Activated naive CD4-positive, alpha-beta T cell treated with anti-CD3 and anti-CD28 coated beads, Interleukin-2, amount 10 ng/mL, durations not matched to agents 7 days and 5 days (primary cell): Measurements from ENCODE around the gene LHX5.

Experiments used
- CTCF ChIA-PET: fragments of 350-600 bp; sonication (Branson Sonifier 250); formaldehyde crosslinking; loops from one replicate; lab custom pipeline; 2021; ENCODE audit warnings: antibody characterized with exemption; lab: Charles Lee
- DNase-seq: peaks from one replicate; pipeline ENCODE4 v3.0.0-alpha.2; 2020
- H3K27ac Mint-ChIP-seq: one replicate; pipeline ENCODE4 v1.8.0; 2021; ENCODE audit warnings: mild to moderate bottlenecking, moderate library complexity, mixed read lengths
- H3K27me3 Mint-ChIP-seq: one replicate; pipeline ENCODE4 v1.8.0; 2021; ENCODE audit warnings: mild to moderate bottlenecking, mixed read lengths
- H3K36me3 Mint-ChIP-seq: one replicate; pipeline ENCODE4 v1.8.0; 2021; ENCODE audit warnings: mixed read lengths
- H3K4me1 Mint-ChIP-seq: one replicate; pipeline ENCODE4 v1.8.0; 2021; ENCODE audit warnings: mixed read lengths
- H3K4me3 Mint-ChIP-seq: one replicate; pipeline ENCODE4 v1.8.0; 2021; ENCODE audit warnings: mild to moderate bottlenecking, moderate library complexity, mixed read lengths
- H3K9me3 Mint-ChIP-seq: one replicate; pipeline ENCODE4 v1.8.0; 2021; ENCODE audit warnings: mixed read lengths

LHX5 gene

GRCh38 chr12:113449299-113449698 is 22.4 kb downstream of the LHX5 start:
- Mint-ChIP-seq H3K27ac (no peak overlapping the region), H3K4me1 (no peaks in the 10 kb centered on the region), H3K27me3 (peaks cover 34% of the 10 kb centered on the region), H3K36me3 (no peaks in the 10 kb centered on the region), H3K4me3 (no peak overlapping the region), H3K9me3 (no peaks in the 10 kb centered on the region)
- CTCF ChIA-PET: no interaction called here
- DNase-seq: no peak

- H3K4me3 Mint-ChIP-seq: no peak overlapping the region
- no peaks in the 10 kb centered on the region for H3K36me3 Mint-ChIP-seq
- DNase-seq: no peak
- H3K9me3 Mint-ChIP-seq: no peaks in the 10 kb centered on the region
- CTCF ChIA-PET: no interaction called here
- no peaks in the 10 kb centered on the region for H3K4me1 Mint-ChIP-seq
- H3K27me3 Mint-ChIP-seq: peaks cover 38% of the 10 kb centered on the region
- no peak overlapping the region for H3K27ac Mint-ChIP-seq
Measured at GRCh38 chr12:113448873-113449272, 22.8 kb downstream of the LHX5 start.

- no peaks in the 10 kb centered on the region for H3K4me1 Mint-ChIP-seq
- H3K36me3 Mint-ChIP-seq: no peaks in the 10 kb centered on the region
- DNase-seq: no peak
- no peak overlapping the region for H3K4me3 Mint-ChIP-seq
- peaks cover 30% of the 10 kb centered on the region for H3K27me3 Mint-ChIP-seq
- no peaks in the 10 kb centered on the region for H3K9me3 Mint-ChIP-seq
- no peak overlapping the region for H3K27ac Mint-ChIP-seq
- CTCF ChIA-PET: interaction anchor here (1.6 kb wide), 1 partner anchor 20 kb away, joined by 5 read pairs; no protein-coding TSS in a partner anchor
Measured at GRCh38 chr12:113445544-113446171, 26.0 kb downstream of the LHX5 start.

- H3K36me3 Mint-ChIP-seq: no peaks in the 10 kb centered on the region
- H3K4me1 Mint-ChIP-seq: no peaks in the 10 kb centered on the region
- CTCF ChIA-PET: interaction anchor here (0.7 kb wide), 1 partner anchor 18 kb away, joined by 3 read pairs; no protein-coding TSS in a partner anchor
- H3K9me3 Mint-ChIP-seq: no peaks in the 10 kb centered on the region
- H3K27ac Mint-ChIP-seq: no peak overlapping the region
- H3K27me3 Mint-ChIP-seq: peaks cover 22% of the 10 kb centered on the region
- no peak overlapping the region for H3K4me3 Mint-ChIP-seq
- DNase-seq: no peak
Measured at GRCh38 chr12:113443030-113443539, 28.6 kb downstream of the LHX5 start.

- Mint-ChIP-seq H3K4me3 (no peak overlapping the region), H3K27ac (no peak overlapping the region), H3K4me1 (no peaks in the 10 kb centered on the region), H3K27me3 (peaks cover 13% of the 10 kb centered on the region), H3K9me3 (no peaks in the 10 kb centered on the region), H3K36me3 (no peaks in the 10 kb centered on the region)
- CTCF ChIA-PET: interaction anchor here (1.0 to 1.2 kb wide), 2 partner anchors 21 to 129 kb away, joined by 3 to 4 read pairs; no protein-coding TSS in a partner anchor
- DNase-seq: no peak
Measured at GRCh38 chr12:113440947-113441782, 30.5 kb downstream of the LHX5 start.

GRCh38 chr12:113440336-113440735 is 31.3 kb downstream of the LHX5 start:
- Mint-ChIP-seq H3K9me3 (no peaks in the 10 kb centered on the region), H3K4me3 (no peak overlapping the region), H3K27ac (no peak overlapping the region), H3K27me3 (peaks cover 10% of the 10 kb centered on the region), H3K36me3 (no peaks in the 10 kb centered on the region), H3K4me1 (no peaks in the 10 kb centered on the region)
- CTCF ChIA-PET: interaction anchor here (0.6 to 1.2 kb wide), 3 partner anchors 21 to 129 kb away, joined by 3 to 4 read pairs (median 3); no protein-coding TSS in a partner anchor
- DNase-seq: no peak

GRCh38 chr12:113439606-113440030 is 32.1 kb downstream of the LHX5 start:
- DNase-seq: no peak
- CTCF ChIA-PET: interaction anchor here (0.6 to 1.2 kb wide), 2 partner anchors 64 to 128 kb away, joined by 3 to 4 read pairs; no protein-coding TSS in a partner anchor

GRCh38 chr12:113439301-113439597 is 32.4 kb downstream of the LHX5 start:
- no peak overlapping the region for H3K27ac Mint-ChIP-seq
- H3K4me1 Mint-ChIP-seq: no peaks in the 10 kb centered on the region
- CTCF ChIA-PET: no interaction called here
- no peak for DNase-seq
- no peaks in the 10 kb centered on the region for H3K9me3 Mint-ChIP-seq
- H3K27me3 Mint-ChIP-seq: peaks cover 8% of the 10 kb centered on the region
- H3K36me3 Mint-ChIP-seq: no peaks in the 10 kb centered on the region
- no peak overlapping the region for H3K4me3 Mint-ChIP-seq

More at GRCh38 chr12:113439606-113440030, 32.1 kb downstream of the LHX5 start:
- no peak overlapping the region for H3K27ac Mint-ChIP-seq
- H3K4me1 Mint-ChIP-seq: no peaks in the 10 kb centered on the region
- no peak overlapping the region for H3K4me3 Mint-ChIP-seq
- no peaks in the 10 kb centered on the region for H3K36me3 Mint-ChIP-seq
- H3K27me3 Mint-ChIP-seq: peaks cover 10% of the 10 kb centered on the region
- no peaks in the 10 kb centered on the region for H3K9me3 Mint-ChIP-seq

GRCh38 chr12:113438523-113439300 is 33.0 kb downstream of the LHX5 start:
- no peak overlapping the region for H3K4me3 Mint-ChIP-seq
- peaks cover 3% of the 10 kb centered on the region for H3K27me3 Mint-ChIP-seq
- CTCF ChIA-PET: no interaction called here
- H3K36me3 Mint-ChIP-seq: no peaks in the 10 kb centered on the region
- H3K4me1 Mint-ChIP-seq: no peaks in the 10 kb centered on the region
- H3K27ac Mint-ChIP-seq: no peak overlapping the region
- no peaks in the 10 kb centered on the region for H3K9me3 Mint-ChIP-seq
- DNase-seq: no peak

GRCh38 chr12:113437729-113438100 is 34.0 kb downstream of the LHX5 start:
- no peak overlapping the region for H3K27ac Mint-ChIP-seq
- peaks cover 3% of the 10 kb centered on the region for H3K27me3 Mint-ChIP-seq
- H3K9me3 Mint-ChIP-seq: no peaks in the 10 kb centered on the region
- H3K36me3 Mint-ChIP-seq: no peaks in the 10 kb centered on the region
- CTCF ChIA-PET: no interaction called here
- no peaks in the 10 kb centered on the region for H3K4me1 Mint-ChIP-seq
- DNase-seq: no peak
- no peak overlapping the region for H3K4me3 Mint-ChIP-seq

- Mint-ChIP-seq H3K27ac (no peak overlapping the region), H3K4me3 (no peak overlapping the region), H3K9me3 (no peaks in the 10 kb centered on the region), H3K36me3 (no peaks in the 10 kb centered on the region), H3K27me3 (peaks cover 5% of the 10 kb centered on the region), H3K4me1 (no peaks in the 10 kb centered on the region)
- no peak for DNase-seq
- CTCF ChIA-PET: interaction anchor here (2.5 kb wide), 1 partner anchor 12 kb away, joined by 7 read pairs; no protein-coding TSS in a partner anchor
Measured at GRCh38 chr12:113436993-113437728, 34.5 kb downstream of the LHX5 start.

- H3K36me3 Mint-ChIP-seq: no peaks in the 10 kb centered on the region
- H3K27me3 Mint-ChIP-seq: peaks cover 4% of the 10 kb centered on the region
- no peak overlapping the region for H3K4me3 Mint-ChIP-seq
- no peaks in the 10 kb centered on the region for H3K9me3 Mint-ChIP-seq
- H3K4me1 Mint-ChIP-seq: no peaks in the 10 kb centered on the region
- no peak for DNase-seq
- H3K27ac Mint-ChIP-seq: no peak overlapping the region
- CTCF ChIA-PET: interaction anchor here (2.5 kb wide), 1 partner anchor 11 kb away, joined by 7 read pairs; no protein-coding TSS in a partner anchor
Measured at GRCh38 chr12:113436586-113436985, 35.1 kb downstream of the LHX5 start.

GRCh38 chr12:113435367-113435766 is 36.3 kb downstream of the LHX5 start:
- Mint-ChIP-seq H3K27ac (no peak overlapping the region), H3K27me3 (peaks cover 4% of the 10 kb centered on the region), H3K36me3 (no peaks in the 10 kb centered on the region), H3K4me1 (no peaks in the 10 kb centered on the region), H3K9me3 (no peaks in the 10 kb centered on the region), H3K4me3 (no peak overlapping the region)
- CTCF ChIA-PET: interaction anchor here (2.5 kb wide), 1 partner anchor 10 kb away, joined by 7 read pairs; no protein-coding TSS in a partner anchor
- no peak for DNase-seq
